ENCODE results near the gene MSRB3.
A peak's percentile ranks its signal among the peaks of the same experiment; 100 is the strongest.

The MSRB3 gene

GRCh38 chr12:65327207-65328076 is 49.0 kb downstream of the MSRB3 start:
- DNase-seq, result peak; percentile 75

- no peak for DNase-seq
These were observed 51.2 kb downstream of the MSRB3 start for GRCh38 chr12:65329721-65330120.

DNA sequence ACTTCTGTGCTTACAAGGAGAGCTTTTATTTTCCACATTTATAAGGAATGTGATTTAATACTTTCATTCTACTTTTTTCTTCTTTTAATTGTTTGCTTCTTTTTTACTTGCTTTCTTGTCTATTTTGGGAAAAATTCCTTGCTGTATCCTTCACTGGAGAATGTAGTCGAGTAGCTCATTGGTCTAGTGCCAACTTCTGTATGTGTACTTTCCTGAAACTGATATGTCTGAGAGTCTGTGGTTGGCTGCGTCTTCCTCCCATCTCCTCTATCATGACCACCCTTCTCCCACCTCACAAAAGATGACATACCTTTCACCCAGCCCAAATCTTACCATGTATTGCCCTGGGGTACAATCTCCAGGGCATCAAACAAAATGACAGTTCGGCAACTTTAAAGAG is 51.8 kb downstream of the MSRB3 start:
- no peak for DNase-seq

DNA sequence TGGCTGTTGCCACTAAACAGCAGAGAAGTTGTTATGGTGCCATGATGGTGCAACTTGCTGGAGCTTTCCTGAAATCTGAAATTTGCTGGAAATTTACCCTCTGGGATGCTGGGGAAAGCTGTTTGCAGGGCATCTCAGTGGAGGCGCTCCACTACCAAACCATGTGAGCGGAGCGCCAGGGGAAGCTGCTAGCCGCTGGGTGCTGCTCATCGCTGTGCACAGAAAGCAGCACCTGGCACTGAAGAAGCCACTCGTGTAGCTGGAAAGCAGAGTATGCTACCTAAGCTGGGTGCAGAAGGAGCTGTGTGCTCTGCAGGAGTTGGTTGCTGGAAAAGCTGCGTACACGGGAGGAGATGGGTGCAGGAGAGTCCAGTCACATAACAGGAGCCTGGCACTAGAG is 53.0 kb downstream of the MSRB3 start:
- no peak for DNase-seq

- no peak for DNase-seq
These were observed 55.2 kb downstream of the MSRB3 start for GRCh38 chr12:65333649-65334048.

DNA sequence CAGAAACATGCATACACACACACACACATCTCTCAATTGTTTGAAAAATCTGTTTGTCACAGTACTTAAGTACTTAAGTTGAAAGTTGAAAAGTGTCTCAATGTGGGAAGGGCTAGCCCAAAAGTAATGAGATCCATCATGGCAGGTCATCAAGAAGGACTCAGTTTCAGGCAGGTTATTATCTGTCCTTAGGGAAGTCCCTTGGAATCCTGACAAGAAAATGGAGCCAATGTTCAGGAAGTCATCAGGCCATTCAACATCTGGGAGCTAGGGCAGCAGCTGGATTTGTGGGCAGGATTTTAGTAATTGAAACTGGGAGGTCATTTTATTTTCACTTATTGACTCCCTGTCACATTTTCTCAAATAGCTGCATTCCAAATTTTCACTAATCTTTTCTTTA is 56.0 kb downstream of the MSRB3 start:
- no peak for DNase-seq

- DNase-seq, result peak; percentile 86
These were observed 56.7 kb downstream of the MSRB3 start for GRCh38 chr12:65335021-65335714.

GRCh38 chr12:65335981-65336380 is 57.5 kb downstream of the MSRB3 start:
- no peak for DNase-seq

DNA sequence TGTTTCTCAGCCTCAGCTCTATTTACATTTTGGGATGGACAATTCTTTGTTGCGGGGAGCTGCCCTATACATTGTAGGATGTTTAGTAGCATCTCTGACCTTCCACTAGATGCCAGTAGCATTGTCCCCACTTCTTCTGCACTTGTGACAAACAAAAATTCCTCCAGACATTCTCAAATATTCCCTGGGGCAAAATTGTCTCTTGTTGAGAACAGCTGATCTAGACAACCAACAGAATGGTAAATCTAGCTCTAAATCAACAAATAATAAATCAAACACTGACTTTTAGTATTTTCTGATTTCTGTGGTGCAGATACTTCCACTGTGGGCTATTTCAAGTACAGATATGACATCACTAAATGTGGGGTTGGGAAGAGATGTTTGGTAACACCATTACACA is 60.7 kb downstream of the MSRB3 start:
- peak; percentile 46 for DNase-seq

DNA sequence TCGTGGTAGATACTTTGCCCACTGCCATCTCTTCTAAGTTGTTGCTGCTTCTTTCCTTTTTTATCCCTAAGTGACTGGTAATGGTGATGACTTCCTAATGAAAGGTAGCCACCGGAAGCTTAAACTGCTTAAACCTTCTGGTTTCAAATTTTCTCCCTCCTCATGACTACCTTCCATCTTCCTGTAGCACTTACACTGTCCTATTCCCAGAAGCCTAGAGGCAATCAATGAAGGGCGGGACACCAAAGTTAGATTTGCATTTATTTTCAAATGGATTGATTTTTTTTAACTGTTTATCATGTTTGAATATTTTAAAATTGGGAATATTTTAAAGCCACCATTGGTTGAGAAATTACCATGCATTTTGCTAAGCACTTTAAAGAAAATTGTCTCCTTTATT is 64.7 kb downstream of the MSRB3 start:
- no peak for DNase-seq

DNA sequence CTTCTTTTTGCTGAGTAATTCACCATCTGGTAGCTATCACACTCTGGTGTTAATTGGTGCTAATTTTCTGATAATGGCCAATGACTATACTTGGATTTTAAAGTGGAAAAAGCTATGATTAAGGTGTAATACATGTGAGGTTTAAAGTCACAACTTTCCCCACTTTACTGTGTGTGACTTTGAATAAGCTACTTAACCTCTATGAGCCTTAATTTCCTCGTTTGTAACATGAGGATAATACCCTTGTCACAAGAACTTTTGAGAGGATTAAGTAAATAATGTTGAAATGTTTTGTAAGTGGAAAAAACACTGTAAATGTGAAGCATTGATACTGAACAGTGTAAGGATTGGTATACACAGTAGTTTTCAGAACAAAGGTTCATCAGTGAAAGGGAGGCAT is 65.3 kb downstream of the MSRB3 start:
- no peak for DNase-seq

DNA sequence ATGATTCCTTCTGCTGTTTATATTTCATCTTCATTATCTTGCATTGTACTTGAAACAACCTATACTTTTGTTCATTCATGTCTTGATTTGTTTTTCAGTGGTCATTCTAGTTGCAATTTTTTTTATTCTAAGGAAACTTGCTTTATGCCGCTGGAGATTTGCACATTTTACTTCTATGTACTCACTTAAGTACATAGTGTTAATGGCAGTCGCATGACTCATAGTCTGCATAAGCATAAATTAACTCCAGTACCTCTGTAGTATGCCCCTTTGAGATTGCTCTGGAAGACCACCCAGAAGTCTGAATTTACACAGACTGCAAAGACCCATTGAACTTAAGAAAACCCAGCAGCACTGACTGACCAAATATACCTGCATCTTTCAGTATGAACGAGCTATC is 77.0 kb downstream of the MSRB3 start:
- DNase-seq, result peak; percentile 44

- peak; percentile 10 for DNase-seq
These were observed 84.0 kb downstream of the MSRB3 start for GRCh38 chr12:65362234-65363031.

GRCh38 chr12:65364046-65364445 is 85.6 kb downstream of the MSRB3 start:
- DNase-seq, result peak; percentile 67

GRCh38 chr12:65367396-65367795 is 88.9 kb downstream of the MSRB3 start:
- DNase-seq, result no peak

DNA sequence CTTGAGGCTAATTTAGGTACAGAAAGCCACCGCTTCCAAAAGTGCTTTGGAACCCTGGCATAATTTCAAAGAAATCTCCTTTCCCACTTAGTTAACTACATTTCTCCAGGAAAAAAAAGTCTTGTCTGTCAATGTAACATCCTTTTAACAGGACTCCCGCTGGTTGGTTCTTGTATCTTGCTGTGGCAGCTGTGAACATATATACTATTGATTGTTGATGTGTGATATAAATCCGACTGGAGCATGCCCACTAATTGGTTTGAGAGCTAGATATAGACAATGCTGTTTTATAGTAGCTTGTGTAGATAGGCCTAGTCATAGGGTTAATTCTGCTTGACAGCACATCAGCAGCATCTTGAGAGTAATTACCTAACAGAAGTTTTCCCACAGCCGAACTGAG is 89.6 kb downstream of the MSRB3 start:
- DNase-seq, result no peak

DNA sequence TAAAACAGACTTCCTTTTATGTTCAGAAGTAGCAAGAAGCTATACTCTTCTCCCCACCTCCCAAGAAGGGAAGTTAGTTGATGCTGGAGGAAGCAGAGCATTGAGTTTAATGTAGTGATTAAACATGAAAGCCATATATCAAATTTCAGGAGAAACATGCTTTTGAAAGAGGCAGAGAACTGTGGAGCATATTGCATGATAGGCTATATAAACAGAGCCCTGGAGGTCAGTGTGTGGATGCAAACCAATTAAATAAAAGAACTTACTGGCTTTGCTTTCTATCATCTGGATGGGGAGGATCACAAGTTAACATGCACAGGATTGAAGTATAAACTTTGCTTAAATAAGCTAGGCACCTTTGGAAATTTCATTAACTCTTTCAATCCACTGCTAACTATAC is 94.1 kb downstream of the MSRB3 start:
- DNase-seq, result no peak

DNA sequence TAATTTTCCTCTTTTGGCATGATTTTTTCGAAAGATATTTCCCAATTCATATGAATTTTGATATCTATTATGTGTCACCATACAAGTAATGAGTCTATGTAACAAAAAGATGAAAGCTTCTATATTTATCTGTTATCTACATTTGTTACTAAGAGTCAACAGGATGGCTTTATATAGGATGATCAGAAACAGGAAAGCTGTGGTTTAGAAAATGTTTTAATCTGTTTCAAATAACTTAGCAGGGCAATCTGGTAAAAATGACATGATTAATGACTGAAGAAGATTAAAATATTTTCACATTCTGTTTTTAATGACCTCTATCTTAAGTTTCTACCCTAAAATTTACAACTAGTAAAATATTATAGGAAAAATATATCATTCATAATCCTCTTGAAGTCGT is 105.8 kb downstream of the MSRB3 start:
- no peak for DNase-seq

DNA sequence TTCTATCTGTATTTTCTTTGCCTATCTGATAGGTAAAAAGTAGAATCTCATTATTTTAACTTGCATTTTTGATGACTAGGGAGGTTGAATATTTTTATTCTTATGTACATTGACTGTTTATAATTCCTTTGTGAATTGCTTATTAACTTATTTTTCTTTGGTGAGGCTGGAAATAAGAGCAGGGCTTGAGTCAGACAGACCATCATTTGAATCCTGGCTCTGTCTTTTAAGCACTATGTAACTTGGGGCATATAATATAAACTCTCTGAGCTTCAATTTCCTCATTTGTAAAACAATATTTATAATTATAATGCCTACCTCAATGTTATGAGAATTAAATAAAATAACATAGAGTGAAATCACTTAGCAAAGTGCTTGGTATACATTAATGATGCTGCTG is 108.9 kb downstream of the MSRB3 start:
- DNase-seq, result no peak

DNA sequence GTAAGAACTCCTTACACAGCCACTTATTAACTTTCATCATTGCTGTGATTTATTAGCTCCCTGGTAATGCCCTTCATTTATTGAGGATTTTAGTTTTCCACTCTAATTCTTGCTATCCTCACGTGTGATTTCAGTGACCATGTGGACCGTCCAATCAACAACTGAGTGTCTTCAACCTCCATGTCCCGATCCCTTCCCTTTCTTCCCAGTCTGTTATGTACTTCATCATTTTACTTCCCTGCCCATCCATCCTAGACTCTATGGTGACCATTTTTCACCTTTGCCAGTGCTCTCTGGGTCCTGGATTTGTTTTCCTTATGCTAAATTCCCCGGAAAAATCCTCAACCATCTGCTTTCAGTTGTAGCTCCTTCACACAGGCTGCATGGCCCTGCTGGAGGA is 111.0 kb downstream of the MSRB3 start:
- DNase-seq, result no peak

DNA sequence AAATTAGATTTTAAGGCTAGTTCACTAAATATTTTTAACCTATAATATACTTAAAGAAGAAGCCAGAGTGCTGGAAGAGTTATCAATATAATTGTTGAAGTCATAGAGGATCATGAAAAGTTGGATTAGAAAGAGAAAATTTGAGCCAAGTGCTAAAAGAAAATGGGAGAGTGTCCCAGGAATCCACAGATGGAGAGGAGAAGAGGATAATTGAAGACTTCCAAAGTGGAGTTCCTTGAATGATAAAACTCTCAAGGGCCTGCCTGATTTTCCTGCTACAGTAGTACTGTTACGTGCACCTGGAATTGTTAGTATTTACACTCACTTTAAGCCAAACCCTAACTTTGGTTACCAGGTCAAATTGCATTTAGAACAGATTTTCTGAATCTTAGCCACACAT is 113.2 kb downstream of the MSRB3 start:
- no peak for DNase-seq

- DNase-seq, result no peak
These were observed 114.0 kb downstream of the MSRB3 start for GRCh38 chr12:65392491-65392890.

GRCh38 chr12:65403188-65403587 is 124.7 kb downstream of the MSRB3 start:
- no peak for DNase-seq

Measured in EL (cell line).